Kidney tubule cell (primary cell): Measurements from ENCODE around the gene SRCIN1.
A peak's percentile ranks its signal among the peaks of the same experiment; 100 is the strongest.
"Not testable (repeated sequence)": the region's sequence is repeated elsewhere in the genome, so short reads cannot be mapped to it uniquely, and the experiment has no call there.

ENCODE experiments used
- DNase-seq: peaks from one replicate; pipeline ENCODE4 v3.0.0-alpha.2; 2018; ENCODE audit warnings: low spot score

The SRCIN1 gene

DNA sequence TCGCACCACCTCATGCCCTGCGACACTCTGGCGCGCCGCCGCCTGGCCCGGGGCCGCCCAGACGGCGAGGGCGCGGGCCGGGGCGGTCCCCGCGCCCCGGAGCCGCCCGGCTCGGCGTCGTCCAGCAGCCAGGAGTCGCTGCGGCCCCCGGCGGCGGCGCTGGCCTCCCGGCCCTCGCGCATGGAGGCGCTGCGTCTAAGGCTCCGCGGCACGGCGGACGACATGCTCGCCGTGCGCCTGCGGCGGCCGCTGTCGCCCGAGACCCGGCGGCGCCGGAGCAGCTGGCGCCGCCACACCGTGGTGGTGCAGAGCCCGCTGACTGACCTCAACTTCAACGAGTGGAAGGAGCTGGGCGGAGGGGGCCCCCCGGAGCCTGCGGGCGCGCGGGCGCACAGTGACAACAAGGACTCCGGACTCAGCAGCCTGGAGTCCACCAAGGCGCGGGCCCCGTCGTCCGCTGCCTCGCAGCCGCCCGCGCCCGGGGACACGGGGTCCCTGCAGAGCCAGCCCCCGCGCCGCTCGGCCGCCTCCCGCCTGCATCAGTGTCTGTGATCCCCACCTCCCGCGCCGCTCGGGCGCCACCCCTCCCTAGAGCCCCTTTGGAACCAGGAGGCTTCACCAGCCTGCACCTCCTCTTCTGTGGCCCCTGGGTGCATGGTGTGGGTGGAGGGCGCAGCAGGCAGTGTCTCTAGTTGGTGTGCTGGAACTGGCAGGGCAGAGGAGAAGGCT lies 95.2 kb downstream of the SRCIN1 start:
- peak; percentile 43 for DNase-seq

DNA sequence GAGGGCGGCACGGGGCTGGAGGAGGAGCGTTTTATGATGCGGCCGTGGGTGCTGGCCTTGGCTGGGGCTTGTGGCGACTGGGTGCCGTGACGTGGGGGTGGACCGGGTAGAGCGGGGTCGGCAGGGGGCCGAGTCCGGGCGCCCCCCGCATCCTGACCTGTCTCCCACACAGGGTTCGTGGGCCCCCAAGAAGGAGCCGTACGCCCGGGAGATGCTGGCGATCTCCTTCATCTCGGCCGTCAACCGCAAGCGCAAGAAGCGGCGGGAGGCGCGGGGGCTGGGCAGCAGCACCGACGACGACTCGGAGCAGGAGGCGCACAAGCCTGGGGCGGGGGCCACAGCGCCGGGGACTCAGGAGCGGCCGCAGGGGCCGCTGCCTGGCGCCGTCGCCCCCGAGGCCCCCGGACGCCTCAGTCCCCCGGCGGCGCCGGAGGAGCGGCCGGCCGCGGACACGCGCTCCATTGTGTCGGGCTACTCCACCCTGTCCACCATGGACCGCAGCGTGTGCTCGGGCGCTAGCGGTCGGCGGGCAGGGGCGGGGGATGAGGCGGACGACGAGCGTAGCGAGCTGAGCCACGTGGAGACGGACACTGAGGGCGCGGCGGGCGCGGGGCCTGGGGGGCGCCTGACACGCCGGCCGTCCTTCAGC lies 95.9 kb downstream of the SRCIN1 start:
- DNase-seq: no peak

DNA sequence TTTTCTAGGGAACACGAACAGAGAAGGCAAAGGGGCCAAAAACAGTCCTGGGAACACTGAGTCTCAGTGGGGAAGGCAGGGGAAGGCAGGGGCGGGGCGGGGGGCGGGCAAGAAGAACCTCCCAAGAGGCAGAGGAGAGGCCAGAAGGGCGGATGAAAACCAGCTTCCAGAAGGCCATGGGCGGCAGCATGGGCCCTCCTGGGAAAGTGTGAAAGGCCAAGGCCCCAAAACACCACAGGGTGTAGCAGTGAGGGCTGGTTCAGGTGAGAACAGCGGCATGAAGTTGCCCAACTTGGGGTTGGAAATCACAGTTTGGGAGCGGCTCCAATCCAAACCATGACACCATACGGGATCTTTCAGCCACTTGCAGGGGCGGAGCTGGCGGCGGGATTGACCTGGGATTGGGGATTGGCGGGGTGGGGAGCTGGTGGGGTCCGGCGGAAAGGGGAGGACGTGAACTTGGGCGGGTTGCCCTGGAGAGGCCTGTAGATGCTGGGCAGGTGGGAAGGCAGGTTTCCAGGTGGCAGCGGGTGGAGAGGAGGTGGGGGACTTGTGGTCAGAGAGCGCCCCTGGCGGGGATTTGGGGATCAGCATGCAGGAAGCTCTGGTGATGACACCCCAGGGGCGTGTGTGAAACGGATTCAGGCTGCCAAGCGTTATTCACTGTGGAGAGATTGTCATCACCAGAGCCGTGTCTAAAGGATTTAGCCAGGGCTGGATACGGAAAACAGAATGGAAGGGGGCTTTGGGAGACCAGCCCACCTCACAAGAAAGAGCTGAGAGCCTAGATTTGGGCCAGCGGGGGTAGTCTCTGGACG lies 96.6 kb downstream of the SRCIN1 start:
- DNase-seq: peak; percentile 85

GRCh38 chr17:38508570-38508950 lies 97.2 kb downstream of the SRCIN1 start:
- DNase-seq: no peak

DNA sequence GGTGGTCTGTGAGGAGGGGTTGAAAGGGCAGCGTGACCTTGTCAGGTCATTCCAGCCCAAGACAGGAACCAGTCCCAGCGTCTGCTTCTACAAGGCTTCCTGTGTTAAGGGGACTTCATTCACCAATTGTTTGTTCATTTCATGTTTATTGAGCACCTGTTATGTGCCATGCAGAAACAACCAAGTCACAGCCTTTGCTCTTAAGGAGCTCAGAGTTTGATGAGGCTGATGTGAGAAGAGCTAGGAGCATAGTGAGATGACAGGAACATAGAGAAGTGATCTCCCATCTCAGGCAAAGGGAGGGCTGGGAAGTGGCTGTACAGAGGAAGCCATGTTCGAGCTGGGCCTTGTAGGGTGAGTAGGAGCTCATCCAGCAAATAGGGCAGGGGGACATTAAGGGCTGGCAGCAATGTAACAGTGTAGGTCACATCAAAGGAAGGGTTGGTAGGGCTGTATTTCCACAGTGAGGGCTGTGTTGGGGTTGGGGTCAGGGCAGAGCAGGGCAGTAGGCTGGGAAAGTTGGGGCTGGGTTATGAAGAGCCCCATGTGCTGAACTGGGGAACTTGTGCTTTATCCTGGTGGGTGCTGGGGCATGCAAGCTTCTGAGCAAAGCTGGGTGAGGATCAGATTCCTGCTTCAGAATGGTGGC lies 97.7 kb downstream of the SRCIN1 start:
- DNase-seq: no peak

DNA sequence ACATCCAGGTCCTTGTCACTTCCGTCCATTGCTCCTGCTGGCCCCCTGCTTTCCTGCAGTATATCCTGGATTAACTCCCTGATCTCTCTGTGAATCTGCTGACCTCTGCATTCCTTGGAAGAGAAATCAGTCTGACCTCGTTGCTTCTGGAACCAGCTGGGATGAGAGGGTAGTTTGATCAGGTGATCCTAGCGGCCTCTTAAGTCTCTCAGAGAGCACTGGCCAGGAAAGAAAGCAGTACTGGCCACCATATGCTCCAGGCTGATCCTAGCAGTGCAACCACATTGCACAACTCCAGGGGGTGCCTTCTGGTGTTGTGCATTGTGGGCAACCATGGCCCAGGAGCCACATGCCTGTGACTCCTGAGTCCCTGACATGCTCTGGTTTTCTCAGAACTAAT lies 98.3 kb downstream of the SRCIN1 start:
- DNase-seq: no peak

DNA sequence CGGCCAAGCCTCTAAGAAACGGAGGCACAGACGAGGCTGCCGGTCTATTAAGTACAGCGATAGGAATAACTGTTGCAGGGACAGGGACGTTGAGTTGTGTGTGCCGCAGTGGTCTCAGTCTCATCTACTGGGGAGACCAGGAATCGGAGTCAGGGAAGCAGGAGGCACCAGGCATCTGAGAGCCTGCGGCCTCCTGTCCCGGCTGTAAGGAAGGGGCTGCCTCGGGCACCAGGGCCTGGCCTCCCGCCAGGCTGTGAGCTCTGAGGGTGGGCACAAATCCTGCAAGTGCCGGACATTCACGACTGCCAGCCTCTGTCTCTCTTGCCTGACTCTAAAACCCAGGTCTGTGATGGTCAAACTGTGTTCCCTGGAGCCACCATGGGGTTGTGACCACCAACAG lies 101.5 kb downstream of the SRCIN1 start:
- no peak for DNase-seq

GRCh38 chr17:38503286-38503913 lies 102.4 kb downstream of the SRCIN1 start:
- not testable (repeated sequence) for DNase-seq

- DNase-seq: not testable (repeated sequence)
These were observed 104.0 kb downstream of the SRCIN1 start for GRCh38 chr17:38501718-38502117.

DNA sequence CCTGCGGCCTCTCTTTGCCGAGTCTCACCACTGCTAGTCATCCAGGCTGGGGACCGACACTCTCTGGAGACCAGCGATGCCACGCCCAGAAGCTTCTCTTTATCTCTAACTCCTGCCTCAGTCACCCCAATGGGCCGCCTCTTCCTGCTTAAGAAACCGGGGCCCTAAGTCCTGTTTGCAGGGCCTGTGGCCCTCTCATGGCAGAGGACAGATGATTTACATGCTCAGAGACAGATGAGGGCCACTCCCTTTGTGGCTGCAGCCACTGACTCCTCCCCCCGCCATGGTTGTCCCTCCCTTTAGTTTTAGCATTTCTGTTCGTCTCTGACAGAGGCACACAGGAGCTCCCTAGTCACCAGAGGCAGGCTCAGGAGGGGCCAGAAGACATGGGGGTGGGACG lies 106.5 kb downstream of the SRCIN1 start:
- DNase-seq: not testable (repeated sequence)

DNA sequence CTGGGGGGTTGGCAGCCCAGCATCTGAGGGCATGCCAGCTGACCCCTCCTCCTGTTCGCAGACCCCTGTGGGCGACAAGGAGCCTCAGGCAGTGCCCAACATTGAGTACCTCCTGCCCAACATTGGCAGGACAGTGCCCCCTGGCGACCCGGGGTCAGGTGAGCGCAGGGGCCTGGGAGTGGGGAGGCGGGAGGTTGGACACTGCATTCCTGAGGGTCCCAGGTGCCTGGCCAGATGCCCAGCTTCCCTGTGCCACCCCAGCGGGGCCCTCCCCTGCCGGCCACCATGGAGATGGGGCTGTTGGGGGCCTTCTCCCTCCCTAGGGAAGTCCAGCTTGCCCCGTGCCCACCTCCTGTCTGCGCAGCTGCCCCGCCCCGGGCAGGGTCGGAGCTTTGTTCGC lies 107.4 kb downstream of the SRCIN1 start:
- DNase-seq: no peak

- DNase-seq: not testable (repeated sequence)
These were observed 108.1 kb downstream of the SRCIN1 start for GRCh38 chr17:38497656-38498055.

GRCh38 chr17:38494152-38494551 lies 111.6 kb downstream of the SRCIN1 start:
- DNase-seq: not testable (repeated sequence)

DNA sequence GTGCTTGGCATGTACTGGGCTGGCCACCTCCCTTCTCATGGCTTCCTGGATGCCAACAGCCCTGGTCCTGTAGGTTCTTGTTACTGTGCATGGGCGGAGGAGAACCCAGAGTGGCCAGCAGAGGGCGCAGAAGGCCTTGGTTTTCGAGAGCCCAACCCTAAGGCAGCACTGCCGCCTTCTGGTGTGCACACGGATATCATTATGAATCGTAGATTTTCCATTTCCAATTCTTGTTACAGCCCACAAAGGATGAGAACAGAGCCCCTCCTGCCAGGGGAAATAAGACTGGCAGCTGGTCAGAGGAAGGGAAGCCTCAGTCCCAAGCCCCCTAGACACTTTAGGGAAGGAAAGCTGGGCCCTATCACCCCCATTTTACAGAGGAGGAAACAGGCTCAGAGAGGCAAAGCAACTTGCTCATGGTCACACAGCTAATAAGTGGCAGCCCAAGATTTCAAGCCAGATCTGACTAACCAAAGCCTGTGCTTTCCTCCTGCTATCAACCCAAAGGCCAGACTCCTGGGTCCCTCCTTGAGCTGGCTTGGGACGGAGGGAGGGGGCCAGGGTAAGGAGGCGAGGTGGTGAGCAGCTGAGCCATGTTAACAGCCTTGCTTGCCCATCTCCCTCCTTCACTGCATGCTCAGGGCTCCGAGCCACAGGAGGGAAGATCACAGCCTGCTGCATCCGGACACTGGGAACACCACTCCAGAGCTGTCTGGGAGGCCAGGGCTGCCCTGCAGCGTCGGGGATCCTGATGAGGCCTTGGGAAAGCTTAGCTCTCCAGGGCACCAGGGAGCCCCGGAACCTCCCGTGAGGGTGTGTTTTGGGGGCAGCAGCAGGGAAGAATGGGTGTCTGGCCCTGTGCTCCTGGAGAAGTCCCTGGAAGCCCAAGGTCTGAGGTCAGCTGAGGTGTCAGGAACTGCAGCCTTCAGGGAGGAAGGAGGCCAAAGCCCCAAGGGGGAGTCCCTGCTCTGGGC lies 113.4 kb downstream of the SRCIN1 start:
- DNase-seq: peak; percentile 85

DNA sequence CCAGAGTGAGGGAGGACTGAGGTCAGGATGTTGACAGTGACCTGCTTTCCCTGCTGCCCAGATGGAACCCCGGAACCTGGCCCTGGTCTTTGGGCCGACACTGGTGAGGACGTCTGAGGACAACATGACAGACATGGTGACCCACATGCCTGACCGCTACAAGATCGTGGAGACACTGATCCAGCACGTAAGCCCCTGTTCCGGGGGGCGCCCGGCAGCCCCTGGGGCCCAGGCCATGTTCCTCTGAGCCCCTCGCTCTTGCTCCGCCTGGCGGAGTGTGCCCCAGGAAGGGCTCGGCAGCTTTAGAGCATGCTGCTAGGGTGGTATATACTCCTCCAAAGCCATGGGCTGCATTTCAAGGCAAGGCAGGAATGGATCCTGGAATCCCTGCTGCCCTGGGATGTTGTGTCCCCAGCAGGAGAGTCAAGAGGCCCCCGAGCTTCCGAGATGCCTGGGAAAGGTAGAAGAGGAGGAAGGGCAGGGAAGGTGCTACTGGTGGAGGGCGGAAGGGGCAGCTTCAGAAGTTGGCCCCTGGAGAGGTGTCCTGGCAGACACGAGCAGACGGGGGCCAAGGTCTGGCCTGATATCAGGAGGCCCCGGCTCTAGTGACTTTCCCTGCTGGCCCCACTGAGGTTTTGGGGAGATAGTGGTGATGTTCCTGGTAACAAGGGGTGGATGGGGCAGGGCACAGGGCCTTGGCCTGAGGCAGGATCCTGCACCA lies 114.2 kb downstream of the SRCIN1 start:
- DNase-seq: not testable (repeated sequence)

GRCh38 chr17:38489774-38490173 lies 116.0 kb downstream of the SRCIN1 start:
- DNase-seq: not testable (repeated sequence)

DNA sequence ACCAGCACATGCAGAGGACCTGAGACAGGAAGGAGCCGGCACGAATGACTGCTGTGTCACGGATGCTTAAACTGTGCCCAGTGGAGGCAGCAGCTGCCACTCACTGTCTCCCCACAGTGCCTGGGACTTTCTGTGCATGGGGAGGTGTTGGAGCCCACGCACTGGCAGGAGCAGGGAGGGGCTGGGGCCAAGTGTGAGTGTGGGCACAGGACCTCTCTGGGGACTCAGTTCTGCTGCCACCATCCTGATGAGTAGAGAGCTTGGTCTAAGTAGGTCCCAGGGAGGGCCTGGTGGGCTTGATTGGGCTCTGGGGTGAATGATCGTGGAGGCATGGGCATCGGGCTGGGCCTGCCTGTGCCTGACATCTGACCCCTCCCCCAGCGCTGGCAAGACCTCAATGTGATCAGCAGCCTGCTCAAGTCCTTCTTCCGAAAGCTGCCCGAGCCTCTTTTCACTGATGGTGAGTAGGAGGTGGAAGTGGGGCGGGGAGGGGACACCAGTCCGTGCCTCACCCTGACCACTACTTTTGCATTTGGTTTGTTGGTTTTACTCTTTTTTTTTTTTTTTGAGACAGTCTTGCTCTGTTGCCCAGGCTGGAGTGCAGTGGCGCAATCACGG lies 120.0 kb downstream of the SRCIN1 start:
- not testable (repeated sequence) for DNase-seq

DNA sequence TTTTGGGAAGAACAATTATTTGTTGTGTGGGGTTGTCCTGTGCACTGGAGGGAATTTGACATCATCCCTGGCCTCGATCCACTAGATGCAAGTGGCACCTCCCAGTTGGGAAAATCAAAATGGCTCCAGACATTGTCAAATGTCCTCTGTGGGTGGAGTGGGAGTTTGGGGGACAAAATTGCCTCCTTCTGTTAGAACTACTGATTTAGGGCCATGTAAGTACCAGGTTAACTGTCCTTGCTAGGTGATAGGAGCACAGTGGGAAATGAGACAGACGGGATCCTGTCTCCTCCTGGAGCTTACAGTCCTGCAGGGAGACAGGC lies 120.6 kb downstream of the SRCIN1 start:
- no peak for DNase-seq

DNA sequence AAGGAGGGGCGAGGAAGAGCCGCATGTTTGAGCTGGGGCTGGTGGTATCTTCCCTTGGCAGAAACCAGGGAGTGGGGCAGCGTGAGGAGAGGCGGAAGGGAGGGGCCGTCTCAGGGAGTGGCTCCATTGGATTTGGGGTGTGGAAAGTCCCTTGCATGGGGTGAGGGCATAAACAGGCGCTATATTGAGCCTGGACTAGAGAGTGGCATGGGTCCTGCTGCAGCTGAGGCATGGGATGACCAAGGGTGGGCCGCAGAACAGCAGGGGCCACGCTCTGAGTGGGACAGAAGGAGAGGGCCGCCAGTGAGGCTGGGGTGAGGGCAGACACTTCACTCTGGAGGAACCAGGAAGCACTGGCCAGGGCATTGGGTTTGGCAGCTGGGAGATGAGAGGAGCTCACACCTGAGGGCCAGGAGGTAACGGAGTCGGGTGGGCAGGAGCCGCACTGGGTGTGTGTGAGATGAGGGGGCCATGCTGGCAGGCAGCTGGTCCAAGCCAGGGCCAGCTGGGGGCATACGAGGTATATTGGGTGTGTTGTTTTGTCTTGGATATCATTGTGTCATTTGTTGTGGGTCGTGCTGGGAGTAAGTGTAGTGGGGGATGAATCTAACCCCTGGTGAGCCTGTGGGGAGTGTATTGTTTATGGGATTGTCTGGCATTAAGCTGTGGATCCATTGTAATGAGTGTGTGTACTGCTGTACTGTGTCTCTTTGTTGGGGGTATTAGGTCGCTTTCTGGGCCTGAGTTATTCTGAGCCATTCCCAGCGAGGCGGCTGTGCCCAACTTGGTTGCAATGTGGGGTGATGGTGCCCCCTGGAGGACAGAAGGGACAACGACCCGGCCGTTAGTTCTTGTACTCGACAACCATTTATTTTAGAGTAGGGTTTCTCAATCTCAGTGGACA lies 121.3 kb downstream of the SRCIN1 start:
- DNase-seq: peak; percentile 64
